ENCODE results near the gene FBN2.
"Not testable (repeated sequence)": the region's sequence is repeated elsewhere in the genome, so short reads cannot be mapped to it uniquely, and the experiment has no call there.

DNA sequence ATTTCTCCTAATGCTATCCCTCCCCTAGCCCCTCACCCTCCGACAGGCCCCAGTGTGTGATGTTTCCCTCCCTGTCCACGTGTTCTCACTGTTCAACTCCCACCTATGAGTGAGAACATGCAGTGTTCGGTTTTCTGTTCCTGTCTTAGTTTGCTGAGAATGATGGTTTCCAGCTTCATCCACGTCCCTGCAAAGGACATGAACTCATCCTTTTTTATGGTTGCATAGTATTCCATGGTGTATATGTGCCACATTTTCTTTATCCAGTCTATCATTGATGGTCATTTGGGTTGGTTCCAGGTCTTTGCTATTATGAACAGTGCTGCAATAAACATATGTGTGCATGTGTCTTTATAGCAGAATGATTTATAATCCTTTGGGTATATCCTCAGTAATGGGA lies 216.6 kb downstream of the FBN2 start:
- TF ChIP-seq, protein P1, sequence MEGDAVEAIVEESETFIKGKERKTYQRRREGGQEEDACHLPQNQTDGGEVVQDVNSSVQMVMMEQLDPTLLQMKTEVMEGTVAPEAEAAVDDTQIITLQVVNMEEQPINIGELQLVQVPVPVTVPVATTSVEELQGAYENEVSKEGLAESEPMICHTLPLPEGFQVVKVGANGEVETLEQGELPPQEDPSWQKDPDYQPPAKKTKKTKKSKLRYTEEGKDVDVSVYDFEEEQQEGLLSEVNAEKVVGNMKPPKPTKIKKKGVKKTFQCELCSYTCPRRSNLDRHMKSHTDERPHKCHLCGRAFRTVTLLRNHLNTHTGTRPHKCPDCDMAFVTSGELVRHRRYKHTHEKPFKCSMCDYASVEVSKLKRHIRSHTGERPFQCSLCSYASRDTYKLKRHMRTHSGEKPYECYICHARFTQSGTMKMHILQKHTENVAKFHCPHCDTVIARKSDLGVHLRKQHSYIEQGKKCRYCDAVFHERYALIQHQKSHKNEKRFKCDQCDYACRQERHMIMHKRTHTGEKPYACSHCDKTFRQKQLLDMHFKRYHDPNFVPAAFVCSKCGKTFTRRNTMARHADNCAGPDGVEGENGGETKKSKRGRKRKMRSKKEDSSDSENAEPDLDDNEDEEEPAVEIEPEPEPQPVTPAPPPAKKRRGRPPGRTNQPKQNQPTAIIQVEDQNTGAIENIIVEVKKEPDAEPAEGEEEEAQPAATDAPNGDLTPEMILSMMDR (IDR thresholded peaks at IDR 0.05): not testable (repeated sequence)
- TF ChIP-seq POLR2A (IDR thresholded peaks at IDR 0.05): not testable (repeated sequence)

Measured in heart left ventricle (tissue), 13 donors.